ENCODE data around the gene PDGFA. TPM values are rescaled to one million over a fixed set of nuclear protein-coding genes. Genes with fewer than 3 reads are reported as not detected.

The PDGFA gene
- total RNA-seq, 1 donor from 2014 or later: 7.3 TPM

DNA sequence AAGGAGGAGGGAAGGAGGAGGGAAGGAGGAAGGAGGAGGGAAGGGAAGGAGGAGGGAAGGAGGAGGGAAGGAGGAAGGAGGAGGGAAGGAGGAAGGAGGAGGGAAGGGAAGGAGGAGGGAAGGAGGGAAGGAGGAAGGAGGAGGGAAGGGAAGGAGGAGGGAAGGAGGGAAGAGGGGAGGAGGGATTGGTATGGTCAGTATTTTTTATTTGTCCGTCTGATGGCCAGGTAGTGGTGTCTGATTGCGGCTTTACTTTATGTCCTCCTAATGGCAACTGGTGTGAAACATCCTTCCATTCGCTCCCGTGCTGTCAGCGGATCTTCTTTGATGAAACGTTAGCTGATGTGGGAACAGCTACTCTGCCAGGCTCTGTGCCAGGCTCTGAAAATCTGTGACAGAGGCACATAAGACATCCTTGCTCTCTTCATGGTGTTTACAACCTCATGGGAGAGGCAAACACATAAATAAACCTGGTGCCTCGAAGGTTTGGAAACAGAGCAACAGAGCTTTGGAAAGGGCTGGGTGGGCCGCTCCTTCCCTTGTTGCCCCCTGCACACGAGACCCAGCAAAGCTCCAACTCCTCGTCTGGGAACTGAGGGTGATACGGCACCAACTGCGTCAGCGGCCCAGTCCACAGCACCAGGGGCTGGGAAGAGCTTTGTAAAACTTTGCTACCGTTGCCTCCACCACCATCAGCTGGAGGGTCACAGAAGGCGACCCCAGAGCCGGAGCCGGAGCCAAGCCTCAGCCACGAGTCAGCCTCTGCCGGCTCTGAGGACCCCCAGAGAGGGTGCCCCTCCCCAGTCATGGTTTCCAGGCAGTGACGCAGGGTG is 40.3 kb downstream of the PDGFA start:
- DNase-seq: no peak
- H3K9me3 Mint-ChIP-seq: peaks cover 3% of the 10 kb centered on the region
- H3K4me3 Mint-ChIP-seq: no peak overlapping the region
- POLR2A ChIA-PET: no interaction called here
- intact Hi-C loops (cut with micrococcal nuclease): no loop called here
- no peak for ATAC-seq (ENCODE audit: low read depth)
- peaks cover 17% of the 10 kb centered on the region for H3K27me3 Mint-ChIP-seq
- TF ChIP-seq, protein P1, sequence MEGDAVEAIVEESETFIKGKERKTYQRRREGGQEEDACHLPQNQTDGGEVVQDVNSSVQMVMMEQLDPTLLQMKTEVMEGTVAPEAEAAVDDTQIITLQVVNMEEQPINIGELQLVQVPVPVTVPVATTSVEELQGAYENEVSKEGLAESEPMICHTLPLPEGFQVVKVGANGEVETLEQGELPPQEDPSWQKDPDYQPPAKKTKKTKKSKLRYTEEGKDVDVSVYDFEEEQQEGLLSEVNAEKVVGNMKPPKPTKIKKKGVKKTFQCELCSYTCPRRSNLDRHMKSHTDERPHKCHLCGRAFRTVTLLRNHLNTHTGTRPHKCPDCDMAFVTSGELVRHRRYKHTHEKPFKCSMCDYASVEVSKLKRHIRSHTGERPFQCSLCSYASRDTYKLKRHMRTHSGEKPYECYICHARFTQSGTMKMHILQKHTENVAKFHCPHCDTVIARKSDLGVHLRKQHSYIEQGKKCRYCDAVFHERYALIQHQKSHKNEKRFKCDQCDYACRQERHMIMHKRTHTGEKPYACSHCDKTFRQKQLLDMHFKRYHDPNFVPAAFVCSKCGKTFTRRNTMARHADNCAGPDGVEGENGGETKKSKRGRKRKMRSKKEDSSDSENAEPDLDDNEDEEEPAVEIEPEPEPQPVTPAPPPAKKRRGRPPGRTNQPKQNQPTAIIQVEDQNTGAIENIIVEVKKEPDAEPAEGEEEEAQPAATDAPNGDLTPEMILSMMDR (IDR thresholded peaks at IDR 0.05): no peak
- no peak overlapping the region for H3K27ac Mint-ChIP-seq
- no peaks in the 10 kb centered on the region for H3K36me3 Mint-ChIP-seq (ENCODE audit: low read depth)
- no peaks in the 10 kb centered on the region for H3K4me1 Mint-ChIP-seq
- CTCF ChIA-PET: no interaction called here

DNA sequence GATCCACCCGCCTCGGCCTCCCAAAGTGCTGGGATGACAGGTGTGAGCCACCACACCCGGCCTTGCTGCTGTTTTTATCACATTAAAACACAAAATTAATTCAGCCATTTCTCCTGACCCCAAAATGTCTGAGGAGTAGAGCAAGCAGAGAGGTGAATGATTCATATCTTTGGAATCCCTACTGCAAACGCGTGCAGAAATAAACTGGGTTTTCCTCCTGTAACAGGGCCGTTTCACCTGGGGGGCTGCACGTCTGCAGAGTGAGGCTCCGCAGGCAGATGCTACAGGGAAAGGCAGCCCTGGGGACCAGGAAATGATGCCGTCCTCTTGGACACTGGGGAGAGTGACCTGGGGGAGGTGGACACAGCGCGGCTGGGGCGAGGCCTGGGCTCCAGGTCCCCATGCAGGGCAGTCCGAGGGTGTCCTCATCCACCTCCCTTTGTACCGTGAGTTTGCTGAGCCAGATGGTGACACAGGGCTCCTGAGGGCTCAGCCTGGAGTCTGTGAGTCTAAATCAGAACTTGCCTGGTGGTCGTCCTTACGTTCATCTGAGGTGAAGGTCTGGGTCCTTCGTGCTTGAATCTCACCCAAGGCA is 41.9 kb downstream of the PDGFA start:
- intact Hi-C loops (cut with micrococcal nuclease): no loop called here
- TF ChIP-seq, protein P1 (IDR thresholded peaks at IDR 0.05): no peak
- Mint-ChIP-seq H3K36me3 (ENCODE audit: low read depth) (no peaks in the 10 kb centered on the region), H3K4me3 (no peak overlapping the region), H3K27ac (no peak overlapping the region), H3K4me1 (no peaks in the 10 kb centered on the region), H3K9me3 (peaks cover 4% of the 10 kb centered on the region), H3K27me3 (peaks cover 14% of the 10 kb centered on the region)
- DNase-seq (no peak), ATAC-seq (ENCODE audit: low read depth) (no peak)
- CTCF ChIA-PET: no interaction called here
- POLR2A ChIA-PET: no interaction called here

DNA sequence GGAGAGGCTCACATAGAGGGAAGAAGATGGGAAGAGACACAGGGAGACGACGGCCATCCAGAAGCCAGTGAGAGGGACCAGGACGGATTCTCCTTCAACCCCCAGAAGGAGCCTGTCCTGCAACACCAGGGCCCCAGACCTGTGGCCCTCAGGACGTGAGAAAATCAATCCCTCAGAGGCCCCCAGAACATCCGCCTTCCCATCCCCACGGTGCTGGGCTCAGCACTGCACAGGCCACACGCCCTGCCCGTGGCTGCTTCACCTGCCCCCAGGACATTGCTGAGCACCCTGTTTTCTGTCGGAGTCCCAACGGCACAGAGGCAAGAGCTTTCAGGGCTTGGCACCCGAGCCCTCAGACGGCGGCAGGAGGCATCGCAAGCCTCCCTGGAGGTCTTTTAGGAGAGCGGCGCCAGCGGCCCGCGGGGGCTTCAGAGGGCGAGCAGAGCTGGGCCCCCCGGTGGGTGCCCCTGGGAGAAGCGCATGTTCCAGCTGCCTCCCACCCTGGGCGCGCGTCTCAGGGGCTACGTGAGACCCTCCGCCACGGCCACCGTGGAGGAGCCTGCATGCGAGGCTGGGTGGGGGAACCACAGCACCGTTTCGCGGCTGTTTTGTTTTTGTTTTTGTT is 42.8 kb downstream of the PDGFA start:
- DNase-seq (no peak), ATAC-seq (ENCODE audit: low read depth) (no peak)
- Mint-ChIP-seq H3K4me1 (no peaks in the 10 kb centered on the region), H3K4me3 (no peak overlapping the region), H3K27ac (no peak overlapping the region), H3K36me3 (ENCODE audit: low read depth) (no peaks in the 10 kb centered on the region), H3K9me3 (peaks cover 4% of the 10 kb centered on the region), H3K27me3 (peaks cover 7% of the 10 kb centered on the region)
- intact Hi-C loops (cut with micrococcal nuclease): no loop called here
- ChIA-PET CTCF (no interaction called here), POLR2A (no interaction called here)
- TF ChIP-seq, protein P1 (IDR thresholded peaks at IDR 0.05): no peak

DNA sequence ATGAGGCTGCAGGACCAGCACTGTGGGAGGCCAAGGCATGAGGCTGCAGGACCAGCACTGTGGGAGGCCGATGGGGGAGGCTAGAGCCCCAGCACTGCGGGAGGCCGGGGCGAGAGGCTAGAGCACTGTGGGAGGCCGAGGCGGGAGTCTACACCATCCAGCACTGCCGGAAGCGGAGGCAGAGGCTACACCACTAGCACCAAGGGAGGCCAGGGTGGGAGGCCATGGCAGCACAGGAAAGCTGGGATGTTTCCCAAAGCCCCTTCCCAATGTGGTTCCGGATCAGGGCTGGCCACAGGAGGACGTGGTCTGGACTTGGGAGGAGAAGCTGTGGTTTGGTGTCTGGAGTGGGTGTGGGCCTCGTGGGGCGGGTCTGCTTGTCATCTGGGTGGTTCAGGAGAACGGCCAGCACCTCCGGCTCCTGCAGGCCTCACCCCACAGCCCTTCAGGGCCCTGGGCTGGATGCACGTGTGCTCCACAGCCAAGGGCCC is 43.6 kb downstream of the PDGFA start:
- ChIA-PET CTCF (no interaction called here), POLR2A (no interaction called here)
- H3K36me3 Mint-ChIP-seq (ENCODE audit: low read depth): no peaks in the 10 kb centered on the region
- H3K4me3 Mint-ChIP-seq: no peak overlapping the region
- ATAC-seq (ENCODE audit: low read depth): no peak
- TF ChIP-seq, protein P1 (IDR thresholded peaks at IDR 0.05): no peak
- no peak for DNase-seq
- intact Hi-C loops (cut with micrococcal nuclease): no loop called here
- H3K27me3 Mint-ChIP-seq: peaks cover 7% of the 10 kb centered on the region
- peaks cover 4% of the 10 kb centered on the region for H3K9me3 Mint-ChIP-seq
- H3K27ac Mint-ChIP-seq: no peak overlapping the region
- no peaks in the 10 kb centered on the region for H3K4me1 Mint-ChIP-seq

DNA sequence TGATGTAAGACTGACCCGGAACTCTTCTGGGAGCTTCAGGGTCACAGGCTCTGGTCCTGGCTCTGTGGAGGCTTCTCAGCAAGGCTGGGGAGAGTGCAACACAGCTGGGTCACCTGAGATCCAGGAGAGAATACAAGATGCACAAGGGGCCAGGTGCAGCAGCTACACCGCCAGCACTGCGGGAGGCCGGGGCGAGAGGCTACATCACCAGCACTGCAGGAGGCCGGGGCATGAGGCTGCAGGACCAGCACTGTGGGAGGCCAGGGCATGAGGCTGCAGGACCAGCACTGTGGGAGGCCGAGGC is 44.3 kb downstream of the PDGFA start:
- no peak overlapping the region for H3K27ac Mint-ChIP-seq

More for the DNA sequence above, 44.3 kb downstream of the PDGFA start:
- ATAC-seq (ENCODE audit: low read depth): no peak
- TF ChIP-seq, protein P1 (IDR thresholded peaks at IDR 0.05): no peak
- Mint-ChIP-seq H3K4me1 (no peaks in the 10 kb centered on the region), H3K27me3 (peaks cover 7% of the 10 kb centered on the region), H3K9me3 (peaks cover 4% of the 10 kb centered on the region), H3K4me3 (no peak overlapping the region), H3K36me3 (ENCODE audit: low read depth) (no peaks in the 10 kb centered on the region)
- POLR2A ChIA-PET: no interaction called here
- CTCF ChIA-PET: no interaction called here
- intact Hi-C loops (cut with micrococcal nuclease): no loop called here
- DNase-seq: no peak
